Gastroesophageal sphincter (tissue), 4 donors: Measurements from ENCODE around the gene TNRC6B. TPM values are rescaled to one million over a fixed set of nuclear protein-coding genes. Genes with fewer than 3 reads are reported as not detected.
"Not testable (repeated sequence)": the region's sequence is repeated elsewhere in the genome, so short reads cannot be mapped to it uniquely, and the experiment has no call there.

Source experiments
- ATAC-seq: fragments of 150-250 bp; one replicate; pipeline ENCODE4 v1.9.1; 2016; ENCODE audit warnings: mild to moderate bottlenecking, moderate library complexity
- H3K27ac ChIP-seq, 4 donors: fragments of 200-600 bp; sonication (generic) in 3 of 4; 1 replicate in 3 of 4; 2 replicates in 1 of 4; pipeline ENCODE4 v1.5.1; 2016 to 2019
- H3K27me3 ChIP-seq: fragments of 200-600 bp; sonication (generic); one replicate; pipeline ENCODE4 v1.5.1; 2019
- H3K36me3 ChIP-seq, 2 donors: fragments of 200-600 bp; sonication (generic); one replicate each; pipeline ENCODE4 v1.5.1; 2019; ENCODE audit warnings: control low read depth in 1 of 2
- H3K4me1 ChIP-seq, 3 donors: fragments of 200-600 bp; sonication (generic); 1 replicate in 2 of 3; 2 replicates in 1 of 3; pipeline ENCODE4 v1.5.1; 2016 to 2019; ENCODE audit warnings: control low read depth in 2 of 3
- H3K4me3 ChIP-seq, 2 donors: fragments of 200-600 bp; sonication (generic); one replicate each; pipeline ENCODE4 v1.5.1; 2019; ENCODE audit warnings: mild to moderate bottlenecking in 1 of 2, moderate library complexity in 1 of 2
- H3K9me3 ChIP-seq, 3 donors: fragments of 200-600 bp; sonication (generic); one replicate each; pipeline ENCODE4 v1.5.1; 2017 to 2019; ENCODE audit warnings: control low read depth in 2 of 3
- CTCF ChIP-seq, 4 experiments: fragments of 200-600 bp in 2 of 4; fragments of 450-650 bp in 2 of 4; sonication (generic) in 1 of 4; IDR thresholded peaks; one replicate each; pipeline ENCODE4 v1.5.1; 2017 to 2019; ENCODE audit warnings: antibody characterized with exemption in 4 of 4, mild to moderate bottlenecking in 2 of 4, moderate library complexity in 2 of 4
- EP300 ChIP-seq: sonication (generic); formaldehyde crosslinking; IDR thresholded peaks from one replicate; pipeline ENCODE4 v1.6.1; 2017; ENCODE audit warnings: antibody characterized with exemption, mild to moderate bottlenecking
- POLR2A ChIP-seq, 2 donors: fragments of 450-650 bp; IDR thresholded peaks; one replicate each; pipeline ENCODE4 v1.6.1; 2017; ENCODE audit warnings: antibody characterized with exemption in 2 of 2, mild to moderate bottlenecking in 2 of 2, moderate library complexity in 1 of 2
- POLR2AphosphoS5 ChIP-seq: sonication (generic); formaldehyde crosslinking; IDR thresholded peaks from one replicate; pipeline ENCODE4 v1.6.1; 2017; ENCODE audit warnings: antibody characterized with exemption
- WGBS, 2 donors: methylation state at CpG; one replicate each; pipeline ENCODE4 v1.1.5; 2018; ENCODE audit warnings: low coverage in 1 of 2; 5-methylcytosine and 5-hydroxymethylcytosine counted together
- total RNA-seq, 4 donors: library from RNA; depleted of rRNA; stranded (reverse); fragments of >200 nt; gene quantifications; one replicate each; pipeline ENCODE4 v1.1.0, GENCODE V29; 2016

TNRC6B gene
- total RNA-seq, 4 donors from 2014 or later, result 32.4 to 71.2 (median 60.7) TPM

- no peaks in the 10 kb centered on the region for H3K9me3 ChIP-seq
- peaks cover 0 to 19% of the 10 kb centered on the region in 2 donors for H3K36me3 ChIP-seq
- no peak overlapping the region for H3K4me3 ChIP-seq
- H3K27ac ChIP-seq, result no peak overlapping the region
- WGBS, 2 donors, result 79 to 89% methylated on average over 10 of the region's 10 CpGs
- no peaks in the 10 kb centered on the region for H3K27me3 ChIP-seq
- no peak for ATAC-seq
- TF ChIP-seq POLR2AphosphoS5, result no peak
- TF ChIP-seq CTCF (IDR thresholded peaks at IDR 0.05), result no peak
- no peak for TF ChIP-seq EP300
- H3K4me1 ChIP-seq, result no peaks in the 10 kb centered on the region
These were observed 30.1 kb upstream of the TNRC6B start for GRCh38 chr22:40147388-40148176.

- H3K27ac ChIP-seq, result no peak overlapping the region
- H3K9me3 ChIP-seq, result no peaks in the 10 kb centered on the region
- H3K27me3 ChIP-seq, result no peaks in the 10 kb centered on the region
- H3K4me3 ChIP-seq, result no peak overlapping the region
- H3K4me1 ChIP-seq, result peaks cover 0 to 24% (median 0%) of the 10 kb centered on the region in 3 donors
- 82 to 86% methylated on average over 4 of the region's 4 CpGs for WGBS, 2 donors
- no peak for ATAC-seq
- peaks cover 0 to 8% of the 10 kb centered on the region in 2 donors for H3K36me3 ChIP-seq
- TF ChIP-seq CTCF (IDR thresholded peaks at IDR 0.05) (no peak), POLR2AphosphoS5 (no peak), EP300 (no peak), POLR2A (IDR thresholded peaks at IDR 0.05) (no peak)
These were observed 24.5 kb upstream of the TNRC6B start for GRCh38 chr22:40153192-40153591.

GRCh38 chr22:40153705-40154104 lies 24.0 kb upstream of the TNRC6B start:
- no peaks in the 10 kb centered on the region for H3K9me3 ChIP-seq
- H3K4me3 ChIP-seq, result no peak overlapping the region
- H3K27ac ChIP-seq, result no peak overlapping the region
- ATAC-seq, result no peak
- H3K27me3 ChIP-seq, result no peaks in the 10 kb centered on the region
- peaks cover 0 to 27% (median 0%) of the 10 kb centered on the region in 3 donors for H3K4me1 ChIP-seq
- TF ChIP-seq POLR2AphosphoS5, result no peak
- no peak for TF ChIP-seq POLR2A (IDR thresholded peaks at IDR 0.05)
- TF ChIP-seq CTCF (IDR thresholded peaks at IDR 0.05), result no peak
- TF ChIP-seq EP300, result no peak
- peaks cover 0 to 8% of the 10 kb centered on the region in 2 donors for H3K36me3 ChIP-seq
- WGBS, 2 donors, result 92 to 94% methylated on average over 4 of the region's 4 CpGs

- Histone ChIP-seq H3K27ac (peak overlapping the region in 2 of 4 donors; percentile 44 to 67), H3K4me3 (no peak overlapping the region), H3K27me3 (no peaks in the 10 kb centered on the region), H3K36me3 (peaks cover 0 to 9% of the 10 kb centered on the region in 2 donors), H3K9me3 (no peaks in the 10 kb centered on the region), H3K4me1 (peaks cover 0 to 27% (median 0%) of the 10 kb centered on the region in 3 donors)
- WGBS, 2 donors, result 42 to 48% methylated on average over 5 to 7 of the region's 7 CpGs
- TF ChIP-seq CTCF (IDR thresholded peaks at IDR 0.05) (peak in 3 of 4 experiments; percentile 15 to 18 (median 18)), EP300 (no peak), POLR2AphosphoS5 (peak; percentile 55)
- ATAC-seq, result no peak
These were observed 21.7 kb upstream of the TNRC6B start for GRCh38 chr22:40156001-40156516.

GRCh38 chr22:40156682-40157081 lies 21.0 kb upstream of the TNRC6B start:
- not testable (repeated sequence) for H3K36me3 ChIP-seq, H3K9me3 ChIP-seq, H3K27me3 ChIP-seq, H3K4me3 ChIP-seq, ATAC-seq
- WGBS, 2 donors, result 64 to 97% methylated on average over 5 of the region's 6 CpGs
- Histone ChIP-seq H3K4me1 (peaks cover 0 to 27% (median 0%) of the 10 kb centered on the region in 3 donors), H3K27ac (peak overlapping the region in 2 of 4 donors; percentile 44 to 67)
